Ishikawa (cell line): Measurements from ENCODE around the gene CARMIL3.

Source experiments
- CEBPB ChIP-seq: IDR thresholded peaks from 2 replicates; pipeline ENCODE4 v1.6.1; 2012
- CREB1 ChIP-seq: IDR thresholded peaks from 2 replicates; pipeline ENCODE4 v1.6.1; 2012; ENCODE audit warnings: low read depth
- EGR1 ChIP-seq: IDR thresholded peaks from 2 replicates; pipeline ENCODE4 v1.6.1; 2012
- EP300 ChIP-seq: IDR thresholded peaks from 2 replicates; pipeline ENCODE4 v1.6.1; 2012; ENCODE audit warnings: borderline replicate concordance
- FOXM1 ChIP-seq: IDR thresholded peaks from 2 replicates; pipeline ENCODE4 v1.6.1; 2012; ENCODE audit warnings: low read depth, borderline replicate concordance
- NFIC ChIP-seq: IDR thresholded peaks from 2 replicates; pipeline ENCODE4 v1.6.1; 2012
- RAD21 ChIP-seq: IDR thresholded peaks from 2 replicates; pipeline ENCODE4 v1.6.1; 2012; ENCODE audit warnings: low read depth
- TAF1 ChIP-seq: IDR thresholded peaks from 2 replicates; pipeline ENCODE4 v1.6.1; 2012; ENCODE audit warnings: low read depth, mild to moderate bottlenecking
- TCF12 ChIP-seq: IDR thresholded peaks from 2 replicates; pipeline ENCODE4 v1.6.1; 2012; ENCODE audit warnings: low read depth
- TEAD4 ChIP-seq: IDR thresholded peaks from 2 replicates; pipeline ENCODE4 v1.6.1; 2012
- YY1 ChIP-seq: IDR thresholded peaks from 2 replicates; pipeline ENCODE4 v1.6.1; 2012; ENCODE audit warnings: low read depth
- ZBTB7A ChIP-seq: IDR thresholded peaks from 2 replicates; pipeline ENCODE4 v1.6.1; 2012; ENCODE audit warnings: low read depth
- TF ChIP-seq, protein P1 (sequence below): IDR thresholded peaks from 2 replicates; pipeline ENCODE4 v1.6.1; 2012
- TF ChIP-seq, protein P2 (sequence below): IDR thresholded peaks from 2 replicates; pipeline ENCODE4 v1.6.1; 2012; ENCODE audit warnings: low read depth, mild to moderate bottlenecking
- TF ChIP-seq, protein P3 (sequence below): IDR thresholded peaks from 2 replicates; pipeline ENCODE4 v1.6.1; 2012

CARMIL3 gene

DNA sequence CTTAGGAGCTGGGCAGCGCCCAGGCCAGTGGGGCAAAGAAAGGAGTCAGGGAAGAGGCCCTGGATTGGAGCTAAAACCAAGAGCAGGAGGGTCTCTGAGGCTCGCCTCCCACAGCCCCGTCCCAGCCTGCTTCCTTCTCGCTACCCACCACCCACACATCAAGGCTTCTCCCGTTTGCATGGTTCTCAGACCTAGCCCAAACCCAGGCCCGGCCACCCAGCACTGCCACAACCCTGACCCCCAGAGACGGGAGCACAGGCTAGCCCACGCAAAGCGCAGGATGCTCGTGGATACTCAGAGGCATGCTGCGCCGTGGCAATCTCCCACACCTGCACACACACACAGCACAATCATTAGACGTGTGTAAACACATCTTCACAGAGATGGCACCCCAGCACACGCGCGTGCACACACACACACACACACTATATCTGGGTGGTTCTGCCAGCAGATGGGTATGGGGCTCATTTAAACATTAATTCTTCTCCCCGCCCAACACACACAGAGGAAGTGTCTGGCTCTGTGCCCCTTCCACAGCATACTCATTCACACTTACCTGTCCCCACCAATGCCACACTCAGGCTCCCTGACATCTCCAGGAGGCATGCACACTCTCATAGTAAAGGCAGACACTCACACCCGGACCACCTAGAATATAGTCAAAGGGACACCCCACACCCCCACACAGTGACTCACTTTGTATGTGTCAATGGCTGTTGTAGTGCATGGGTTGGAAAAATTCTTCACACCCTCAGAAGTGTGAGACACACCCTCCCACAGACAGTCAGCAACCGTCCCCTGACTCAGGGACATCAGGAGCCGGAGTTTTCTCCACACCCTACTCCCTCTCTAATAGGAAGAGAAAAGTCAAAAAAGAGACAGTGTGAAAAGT is 1.1 kb downstream of the CARMIL3 start:
- no peak for TF ChIP-seq YY1
- TF ChIP-seq ZBTB7A: no peak
- TF ChIP-seq CREB1: no peak
- TF ChIP-seq CEBPB: no peak
- TF ChIP-seq TAF1: no peak
- no peak for TF ChIP-seq TEAD4
- no peak for TF ChIP-seq TCF12
- no peak for TF ChIP-seq RAD21
- TF ChIP-seq, protein P1, sequence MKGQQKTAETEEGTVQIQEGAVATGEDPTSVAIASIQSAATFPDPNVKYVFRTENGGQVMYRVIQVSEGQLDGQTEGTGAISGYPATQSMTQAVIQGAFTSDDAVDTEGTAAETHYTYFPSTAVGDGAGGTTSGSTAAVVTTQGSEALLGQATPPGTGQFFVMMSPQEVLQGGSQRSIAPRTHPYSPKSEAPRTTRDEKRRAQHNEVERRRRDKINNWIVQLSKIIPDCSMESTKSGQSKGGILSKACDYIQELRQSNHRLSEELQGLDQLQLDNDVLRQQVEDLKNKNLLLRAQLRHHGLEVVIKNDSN: no peak
- TF ChIP-seq, protein P2, sequence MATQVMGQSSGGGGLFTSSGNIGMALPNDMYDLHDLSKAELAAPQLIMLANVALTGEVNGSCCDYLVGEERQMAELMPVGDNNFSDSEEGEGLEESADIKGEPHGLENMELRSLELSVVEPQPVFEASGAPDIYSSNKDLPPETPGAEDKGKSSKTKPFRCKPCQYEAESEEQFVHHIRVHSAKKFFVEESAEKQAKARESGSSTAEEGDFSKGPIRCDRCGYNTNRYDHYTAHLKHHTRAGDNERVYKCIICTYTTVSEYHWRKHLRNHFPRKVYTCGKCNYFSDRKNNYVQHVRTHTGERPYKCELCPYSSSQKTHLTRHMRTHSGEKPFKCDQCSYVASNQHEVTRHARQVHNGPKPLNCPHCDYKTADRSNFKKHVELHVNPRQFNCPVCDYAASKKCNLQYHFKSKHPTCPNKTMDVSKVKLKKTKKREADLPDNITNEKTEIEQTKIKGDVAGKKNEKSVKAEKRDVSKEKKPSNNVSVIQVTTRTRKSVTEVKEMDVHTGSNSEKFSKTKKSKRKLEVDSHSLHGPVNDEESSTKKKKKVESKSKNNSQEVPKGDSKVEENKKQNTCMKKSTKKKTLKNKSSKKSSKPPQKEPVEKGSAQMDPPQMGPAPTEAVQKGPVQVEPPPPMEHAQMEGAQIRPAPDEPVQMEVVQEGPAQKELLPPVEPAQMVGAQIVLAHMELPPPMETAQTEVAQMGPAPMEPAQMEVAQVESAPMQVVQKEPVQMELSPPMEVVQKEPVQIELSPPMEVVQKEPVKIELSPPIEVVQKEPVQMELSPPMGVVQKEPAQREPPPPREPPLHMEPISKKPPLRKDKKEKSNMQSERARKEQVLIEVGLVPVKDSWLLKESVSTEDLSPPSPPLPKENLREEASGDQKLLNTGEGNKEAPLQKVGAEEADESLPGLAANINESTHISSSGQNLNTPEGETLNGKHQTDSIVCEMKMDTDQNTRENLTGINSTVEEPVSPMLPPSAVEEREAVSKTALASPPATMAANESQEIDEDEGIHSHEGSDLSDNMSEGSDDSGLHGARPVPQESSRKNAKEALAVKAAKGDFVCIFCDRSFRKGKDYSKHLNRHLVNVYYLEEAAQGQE: no peak
- no peak for TF ChIP-seq EP300
- no peak for TF ChIP-seq FOXM1

DNA sequence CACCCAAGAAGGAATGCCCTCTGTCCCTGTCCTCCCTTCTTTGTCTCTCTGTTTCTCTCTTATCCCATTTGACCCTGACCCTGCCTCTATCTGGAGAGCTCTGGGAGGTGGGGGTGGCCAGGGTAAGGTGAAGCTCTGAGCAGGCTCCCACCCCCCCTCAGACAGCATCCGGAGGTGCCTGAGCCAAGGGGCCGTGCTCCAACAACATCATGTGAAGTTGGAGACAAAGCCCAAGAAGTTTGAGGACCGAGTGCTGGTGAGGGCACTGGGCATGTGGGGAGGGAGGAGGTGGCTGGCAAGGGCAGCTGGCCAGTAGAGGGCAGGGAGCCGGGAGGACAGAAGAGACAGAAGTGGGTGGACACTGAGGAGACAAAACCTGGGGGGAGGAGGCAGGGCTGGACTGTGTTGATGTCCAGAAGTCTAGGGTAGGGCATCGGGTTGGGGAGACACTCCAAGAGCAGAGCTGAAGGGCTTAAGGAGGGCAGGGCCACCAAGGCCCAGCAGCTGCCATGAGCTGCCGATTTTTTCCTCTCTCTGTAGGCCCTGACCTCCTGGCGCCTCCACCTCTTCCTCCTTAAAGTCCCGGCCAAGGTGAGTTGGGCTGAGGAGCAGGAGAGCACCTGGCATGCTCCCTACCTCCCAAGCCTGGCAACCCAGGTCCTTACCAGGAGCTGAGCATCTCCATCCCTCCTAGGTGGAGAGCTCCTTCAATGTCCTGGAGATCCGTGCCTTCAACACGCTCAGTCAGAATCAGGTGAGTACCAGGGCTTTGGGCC is 1.9 kb downstream of the CARMIL3 start:
- TF ChIP-seq YY1 (no peak), TAF1 (no peak), NFIC (no peak), ZBTB7A (no peak)

DNA sequence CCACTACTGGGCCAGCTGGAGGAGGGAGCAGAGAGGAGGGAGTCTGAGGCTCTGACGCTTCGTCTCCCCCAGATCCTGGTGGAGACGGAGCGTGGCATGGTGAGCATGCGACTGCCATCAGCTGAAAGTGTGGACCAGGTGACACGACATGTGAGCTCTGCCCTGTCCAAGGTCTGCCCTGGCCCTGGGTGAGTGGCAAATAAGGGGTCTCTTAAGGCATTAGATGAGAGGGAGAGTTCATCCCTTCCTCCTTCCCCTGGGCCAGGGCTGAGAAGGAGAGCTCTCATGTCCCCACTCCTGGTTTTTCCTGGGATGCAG is 2.5 kb downstream of the CARMIL3 start:
- no peak for TF ChIP-seq RAD21

DNA sequence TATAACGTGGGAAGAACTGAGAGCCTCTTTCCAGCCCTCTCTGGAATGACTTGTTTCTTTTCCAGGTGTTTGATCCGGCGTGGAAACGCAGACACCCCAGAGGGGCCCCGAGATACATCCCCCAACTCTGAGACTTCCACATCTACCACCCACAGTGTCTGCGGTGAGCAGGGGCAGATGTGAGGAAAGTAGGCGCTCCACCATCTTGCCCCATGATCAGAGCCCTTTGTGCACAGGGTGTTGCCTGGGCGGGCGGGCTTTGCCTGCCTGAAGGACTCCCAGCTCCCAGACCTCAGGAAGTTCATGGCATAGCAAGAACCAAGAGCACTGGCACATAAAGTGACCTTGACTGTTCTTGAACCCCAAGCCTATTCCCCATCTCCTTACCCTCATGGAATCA is 2.8 kb downstream of the CARMIL3 start:
- TF ChIP-seq NFIC (no peak), CREB1 (no peak), FOXM1 (no peak), TEAD4 (no peak), YY1 (no peak), EGR1 (no peak), TCF12 (no peak), CEBPB (no peak), EP300 (no peak), ZBTB7A (no peak), RAD21 (no peak), TAF1 (no peak)
- TF ChIP-seq, protein P1: no peak
- TF ChIP-seq, protein P2: no peak
- TF ChIP-seq, protein P3, sequence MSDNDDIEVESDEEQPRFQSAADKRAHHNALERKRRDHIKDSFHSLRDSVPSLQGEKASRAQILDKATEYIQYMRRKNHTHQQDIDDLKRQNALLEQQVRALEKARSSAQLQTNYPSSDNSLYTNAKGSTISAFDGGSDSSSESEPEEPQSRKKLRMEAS: no peak

DNA sequence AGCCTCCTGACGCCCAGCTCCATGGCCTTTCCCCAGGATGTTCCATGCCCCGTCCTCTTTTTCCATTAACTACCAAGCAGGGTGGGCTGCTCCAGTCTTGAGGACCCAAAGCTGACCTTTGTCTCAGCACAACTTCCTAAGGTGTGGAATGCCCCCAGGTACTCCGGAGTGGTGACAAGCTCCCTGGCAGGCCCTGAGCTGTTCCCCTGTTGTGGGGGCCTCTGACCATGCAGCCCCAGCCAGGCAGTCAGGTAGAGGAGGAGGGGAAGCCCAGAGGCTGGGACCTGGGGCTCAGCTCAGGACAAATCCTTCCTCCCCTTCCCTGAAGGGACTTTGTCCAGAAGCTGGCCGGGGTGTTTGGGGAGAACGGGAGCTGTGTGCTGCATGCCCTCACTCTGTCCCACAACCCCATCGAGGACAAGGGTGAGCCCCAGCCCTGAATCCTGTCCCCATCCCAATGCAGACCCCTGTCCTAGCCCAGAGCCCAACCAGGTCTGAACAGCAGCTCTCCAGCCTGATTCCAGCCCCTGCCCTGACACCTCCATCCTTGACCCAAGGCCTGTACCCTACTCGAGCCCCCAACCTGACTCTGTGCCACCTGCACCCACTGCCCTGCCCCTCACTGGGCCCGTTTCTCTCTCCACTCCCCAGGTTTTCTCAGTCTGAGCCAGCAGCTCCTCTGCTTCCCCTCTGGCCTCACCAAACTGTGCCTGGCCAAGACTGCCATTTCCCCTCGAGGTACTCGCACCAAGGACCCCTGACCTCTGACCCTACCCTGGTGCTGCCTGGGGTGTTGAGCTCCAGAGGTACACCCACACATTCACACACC is 4.4 kb downstream of the CARMIL3 start:
- TF ChIP-seq, protein P1: no peak
- TF ChIP-seq ZBTB7A: no peak
- TF ChIP-seq YY1: no peak
- TF ChIP-seq TCF12: no peak
- TF ChIP-seq TEAD4: no peak
- TF ChIP-seq, protein P2: no peak
- no peak for TF ChIP-seq EGR1
- no peak for TF ChIP-seq TAF1
- no peak for TF ChIP-seq EP300
- TF ChIP-seq RAD21: no peak
- TF ChIP-seq CREB1: no peak
- no peak for TF ChIP-seq CEBPB
